HepG2 (cell line): ENCODE measurements around the gene TRIAP1. TPM values are rescaled to one million over a fixed set of nuclear protein-coding genes. Genes with fewer than 3 reads are reported as not detected.

Source experiments
- ATAC-seq: fragments of 200-7000 bp; cut with Tn5 transposase; 3 replicates; pipeline ENCODE4 v1.9.1; 2020; ENCODE audit warnings: mild to moderate bottlenecking, moderate library complexity
- BruUV-seq: library from RNA; stranded (reverse); fragments of 400-500 nt; replicated peaks from 2 replicates; lab custom pipeline; 2021; lab: Mats Ljungman, UMichigan
- CTCF ChIA-PET: fragments of 300-600 bp; formaldehyde crosslinking; extraction: SDS; loops from one replicate; lab custom pipeline; 2021; ENCODE audit warnings: low total read pairs, inconsistent platforms, low intra/inter-chr PET ratio; lab: Yijun Ruan, JAX
- POLR2A ChIA-PET: fragments of 350-600 bp; sonication (Branson Sonifier 250); formaldehyde crosslinking; loops from one replicate; lab custom pipeline; 2020; ENCODE audit warnings: antibody characterized with exemption, inconsistent platforms; lab: Yijun Ruan, JAX
- DNase-seq: peaks from one replicate; pipeline ENCODE4 v3.0.0-alpha.2; 2015; ENCODE audit warnings: low spot score
- FAIRE-seq: peaks from 3 replicates; lab custom pipeline; 2011; peaks lifted over from hg19 to GRCh38; lab: Jason Lieb, UNC
- H2AFZ ChIP-seq: one replicate; pipeline ENCODE4 v1.6.1; 2011; ENCODE audit warnings: low read length, inconsistent platforms
- H3K27ac ChIP-seq: fragments of 300-600 bp; 3 replicates; pipeline ENCODE4 v1.8.0; 2011; ENCODE audit warnings: mixed run types, mild to moderate bottlenecking, mixed read lengths, low read length, inconsistent platforms; ENCODE audit not compliant: insufficient read depth; ENCODE audit errors: extremely low read length
- H3K27me3 ChIP-seq, 2 experiments: fragments of 200-600 bp in 1 of 2; 2 replicates in 1 of 2; 3 replicates in 1 of 2; pipeline versions ENCODE4 v1.6.0 to v1.8.0; 2011; ENCODE audit warnings: low read length in 2 of 2, mild to moderate bottlenecking in 2 of 2, moderate library complexity in 2 of 2, inconsistent platforms in 1 of 2; ENCODE audit not compliant: insufficient read depth in 2 of 2, control insufficient read depth in 1 of 2
- H3K36me3 ChIP-seq, 2 experiments: fragments of 200-600 bp in 1 of 2; replicated peaks in 1 of 2; 2 replicates in 1 of 2; 3 replicates in 1 of 2; pipeline versions ENCODE4 v1.5.1 to v1.8.0; 2011; ENCODE audit warnings: low read length in 2 of 2, inconsistent platforms in 1 of 2; ENCODE audit not compliant: insufficient read depth in 2 of 2, control insufficient read depth in 1 of 2
- H3K4me1 ChIP-seq: 2 replicates; pipeline ENCODE4 v1.5.1; 2012; ENCODE audit warnings: low read length, inconsistent platforms; ENCODE audit not compliant: insufficient read depth
- H3K4me2 ChIP-seq: 2 replicates; pipeline ENCODE4 v1.6.0; 2011; ENCODE audit warnings: low read depth, low read length, inconsistent platforms
- H3K4me3 ChIP-seq, 3 experiments: fragments of 200-600 bp in 1 of 3; sonication (generic), shearing (Covaris generic) in 1 of 3; replicated peaks in 1 of 3; 2 replicates each; pipeline ENCODE4 v1.5.1; 2011 to 2016; ENCODE audit warnings: low read length in 3 of 3, inconsistent platforms in 2 of 3, low read depth in 2 of 3, mild to moderate bottlenecking in 2 of 3, control low read depth in 1 of 3, mixed read lengths in 1 of 3; ENCODE audit not compliant: insufficient read depth in 1 of 3
- H3K79me2 ChIP-seq: one replicate; pipeline ENCODE4 v1.6.1; 2011; ENCODE audit warnings: low read length, inconsistent platforms; ENCODE audit not compliant: insufficient read depth
- H3K9ac ChIP-seq: 2 replicates; pipeline ENCODE4 v1.6.0; 2011; ENCODE audit warnings: mild to moderate bottlenecking, low read depth, low read length, inconsistent platforms; ENCODE audit not compliant: insufficient read depth
- H3K9me3 ChIP-seq: 2 replicates; pipeline ENCODE4 v1.5.1; 2012; ENCODE audit warnings: mild to moderate bottlenecking, low read length
- H4K20me1 ChIP-seq: 2 replicates; pipeline ENCODE4 v1.6.0; 2011; ENCODE audit warnings: inconsistent platforms, mild to moderate bottlenecking, low read length, moderate library complexity; ENCODE audit not compliant: insufficient read depth
- CHD4 ChIP-seq: fragments of 200-600 bp; sonication (generic); IDR thresholded peaks from 2 replicates; pipeline ENCODE4 v1.7.0; 2017; ENCODE audit warnings: mild to moderate bottlenecking, low read length, borderline replicate concordance
- GLI4 ChIP-seq: sonication (generic); formaldehyde crosslinking; IDR thresholded peaks from 2 replicates; pipeline ENCODE4 v1.5.1; 2020; ENCODE audit warnings: missing genetic modification reagents, mild to moderate bottlenecking, moderate library complexity, borderline replicate concordance
- HHEX ChIP-seq: IDR thresholded peaks from 2 replicates; pipeline ENCODE4 v1.6.1; 2016; ENCODE audit warnings: control low read depth
- HNRNPL ChIP-seq: fragments of 200-400 bp; formaldehyde crosslinking; IDR thresholded peaks from 2 replicates; pipeline ENCODE4 v1.6.1; 2017; ENCODE audit warnings: mild to moderate bottlenecking, low read depth, low read length
- KDM4B ChIP-seq: sonication (generic); formaldehyde crosslinking; IDR thresholded peaks from 2 replicates; pipeline ENCODE4 v1.4.0; 2020; ENCODE audit warnings: missing genetic modification reagents
- MXD3 ChIP-seq: IDR thresholded peaks from 2 replicates; pipeline ENCODE4 v1.6.1; 2016; ENCODE audit warnings: mild to moderate bottlenecking, missing biosample characterization, missing genetic modification reagents
- NBN ChIP-seq: fragments of 450-650 bp; conservative IDR thresholded peaks from 2 replicates; pipeline ENCODE4 v1.6.1; 2017
- NR3C1 ChIP-seq: sonication (generic); formaldehyde crosslinking; IDR thresholded peaks from 2 replicates; pipeline ENCODE4 v1.4.0; 2020; ENCODE audit warnings: missing genetic modification reagents
- PATZ1 ChIP-seq: sonication (generic); formaldehyde crosslinking; IDR thresholded peaks from 2 replicates; pipeline ENCODE4 v1.4.0; 2020; ENCODE audit warnings: missing genetic modification reagents
- PHF20 ChIP-seq: sonication (generic); formaldehyde crosslinking; IDR thresholded peaks from 2 replicates; pipeline ENCODE4 v1.5.0; 2020; ENCODE audit warnings: mild to moderate bottlenecking, missing genetic modification reagents
- RBM39 ChIP-seq: fragments of 200-400 bp; formaldehyde crosslinking; IDR thresholded peaks from one replicate; pipeline ENCODE4 v1.6.1; 2018; ENCODE audit warnings: antibody characterized with exemption, mild to moderate bottlenecking, low read depth, low read length; ENCODE audit not compliant: poor library complexity, severe bottlenecking
- SETDB1 ChIP-seq: sonication (generic); formaldehyde crosslinking; IDR thresholded peaks from 2 replicates; pipeline ENCODE4 v1.5.1; 2020; ENCODE audit warnings: missing genetic modification reagents, mild to moderate bottlenecking, borderline replicate concordance
- SMAD1 ChIP-seq: sonication (generic); formaldehyde crosslinking; IDR thresholded peaks from 2 replicates; pipeline ENCODE4 v1.4.0; 2020; ENCODE audit warnings: missing genetic modification reagents, low read depth, mild to moderate bottlenecking, borderline replicate concordance
- SP4 ChIP-seq: sonication (generic); formaldehyde crosslinking; IDR thresholded peaks from 2 replicates; pipeline ENCODE4 v1.8.1; 2023; ENCODE audit warnings: mild to moderate bottlenecking, missing genetic modification reagents
- SRF ChIP-seq: IDR thresholded peaks from 2 replicates; pipeline ENCODE4 v1.6.1; 2011; ENCODE audit warnings: mild to moderate bottlenecking, low read depth, low read length, moderate library complexity
- ZFX ChIP-seq: sonication (generic); formaldehyde crosslinking; IDR thresholded peaks from 2 replicates; pipeline ENCODE4 v1.4.0; 2020; ENCODE audit warnings: mild to moderate bottlenecking, low read depth, missing genetic modification reagents, moderate library complexity
- ZNF350 ChIP-seq: sonication (generic); formaldehyde crosslinking; IDR thresholded peaks from 2 replicates; pipeline ENCODE4 v1.4.0; 2020; ENCODE audit warnings: mild to moderate bottlenecking, low read depth, missing genetic modification reagents, borderline replicate concordance
- ZNF607 ChIP-seq: sonication (generic); formaldehyde crosslinking; IDR thresholded peaks from 2 replicates; pipeline ENCODE4 v1.5.1; 2020; ENCODE audit warnings: missing genetic modification reagents, mild to moderate bottlenecking, borderline replicate concordance
- WGBS: methylation state at CpG from one replicate; pipeline ENCODE4 v1.1.6; 2017; ENCODE audit warnings: low lambda C conversion rate; 5-methylcytosine and 5-hydroxymethylcytosine counted together
- in situ Hi-C: cut with HindIII; loops from 2 replicates; pipeline ENCODE4 v1.10.0; 2017; ENCODE audit warnings: low pct_unique_long_range_greater_than_20kb; ENCODE audit not compliant: extremely low pct_ligation_motif_present
- intact Hi-C: fragments of 100-400 bp; cut with micrococcal nuclease; formaldehyde crosslinking; loops from one replicate; pipeline ENCODE4 v1.10.0; 2022; ENCODE audit not compliant: unreplicated experiment
- polyA plus RNA-seq, 8 experiments: library from polyadenylated mRNA; depleted of rRNA in 3 of 8; stranded (reverse) in 7 of 8; unstranded in 1 of 8; fragments of >200 nt; fragmentation: Illumina TruSeq in 4 of 8; extraction: Trizol in 4 of 8; gene quantifications; 2 replicates each; pipeline versions ENCODE4 v1.2.1 to v1.2.3, GENCODE V29; 2011 to 2016; ENCODE audit warnings: low read depth in 4 of 8, missing spikeins in 1 of 8, mixed read lengths in 1 of 8; ENCODE audit not compliant: insufficient read depth in 1 of 8
- total RNA-seq, 5 experiments: library from RNA; depleted of rRNA; stranded (reverse); fragments of >200 nt; fragmentation: Illumina TruSeq; extraction: Trizol; gene quantifications; 2 replicates each; pipeline ENCODE4 v1.2.3, GENCODE V29; 2016; ENCODE audit warnings: low read depth in 1 of 5
- TF ChIP-seq, protein P1 (sequence below): sonication (generic); formaldehyde crosslinking; IDR thresholded peaks from 2 replicates; pipeline ENCODE4 v1.8.0; 2022; ENCODE audit warnings: mild to moderate bottlenecking, missing genetic modification reagents, moderate library complexity
- TF ChIP-seq, protein P2 (sequence below): sonication (generic); formaldehyde crosslinking; IDR thresholded peaks from 2 replicates; pipeline ENCODE4 v1.5.1; 2020; ENCODE audit warnings: mild to moderate bottlenecking, missing genetic modification reagents, borderline replicate concordance

Gene TRIAP1
- total and polyA plus RNA-seq, 2 of the 13 experiments (the other 11 are each of a cell fraction or from before 2014, with no cell fraction given), result 55.0 to 117 TPM

DNA sequence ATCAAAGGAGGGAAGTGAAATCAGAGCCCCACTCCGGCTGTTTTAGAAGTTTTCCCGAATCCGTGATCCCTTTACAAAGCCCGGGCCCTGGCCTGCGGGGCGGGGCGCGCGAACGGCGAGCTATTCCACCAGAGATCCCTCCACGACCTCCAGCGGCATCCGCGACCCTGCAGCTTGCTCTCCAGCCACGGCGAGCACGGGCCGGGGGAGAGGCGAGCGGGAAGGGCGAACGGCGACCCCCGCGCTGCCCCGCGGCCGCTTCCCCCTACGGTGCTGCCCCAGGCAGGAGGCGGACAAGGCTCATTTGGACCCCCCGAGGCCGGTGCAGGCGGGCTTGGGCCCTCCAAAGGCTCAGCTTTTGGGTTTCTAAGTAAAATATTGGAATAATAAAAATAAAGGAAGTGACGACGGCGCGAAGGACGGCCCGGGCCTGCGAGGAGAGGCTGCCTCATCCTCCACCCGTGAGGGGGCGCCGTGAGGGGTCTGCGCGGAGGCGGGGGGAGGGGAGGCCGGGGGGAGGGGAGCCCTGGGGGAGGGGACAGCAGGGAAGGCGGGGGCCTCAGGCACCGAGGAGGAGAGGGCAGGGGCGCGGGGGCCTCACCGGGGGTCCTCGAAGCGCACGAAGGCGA, 22.8 kb upstream of the TRIAP1 start:
- FAIRE-seq (no peak), DNase-seq (no peak), ATAC-seq (peak; percentile 11)
- Histone ChIP-seq H3K27ac (peak overlapping the region; percentile 78), H3K36me3 (peaks cover 5 to 29% of the 10 kb centered on the region in 2 experiments), H3K9ac (peak overlapping the region; percentile 90), H2AFZ (no peak overlapping the region), H3K79me2 (peaks cover 44% of the 10 kb centered on the region), H3K4me1 (peaks cover 56% of the 10 kb centered on the region), H3K4me2 (peak overlapping the region; percentile 86), H4K20me1 (peaks cover 26% of the 10 kb centered on the region), H3K4me3 (peak overlapping the region; percentile 74 to 85 (median 81)), H3K9me3 (no peaks in the 10 kb centered on the region), H3K27me3 (no peaks in the 10 kb centered on the region; a peak in 1 of 5 replicates)
- no TSS peak for BruUV-seq
- POLR2A ChIA-PET, result interaction anchor here (1.0 to 3.2 kb wide), 8 partner anchors 10 to 152 kb away, joined by 3 to 16 read pairs (median 5); partner anchors contain the start of genes COQ5 and DYNLL1
- CTCF ChIA-PET, result interaction anchor here (1.2 kb wide), 1 partner anchor 29 kb away, joined by 3 read pairs; no protein-coding TSS in a partner anchor
- WGBS, result 1% methylated on average over 36 of the region's 57 CpGs
- intact Hi-C loops (loop anchor here (2.0 kb wide), 3 partner anchors 22 to 60 kb away; partner anchors contain the start of genes COQ5, DYNLL1, GATC and TRIAP1), in situ Hi-C loops (no loop called here)
- TF ChIP-seq PHF20 (CRISPR knock-in tag), result no peak
- TF ChIP-seq NBN, result no peak
- TF ChIP-seq SRF, result no peak
- TF ChIP-seq KDM4B (CRISPR knock-in tag), result no peak
- TF ChIP-seq, protein P1, sequence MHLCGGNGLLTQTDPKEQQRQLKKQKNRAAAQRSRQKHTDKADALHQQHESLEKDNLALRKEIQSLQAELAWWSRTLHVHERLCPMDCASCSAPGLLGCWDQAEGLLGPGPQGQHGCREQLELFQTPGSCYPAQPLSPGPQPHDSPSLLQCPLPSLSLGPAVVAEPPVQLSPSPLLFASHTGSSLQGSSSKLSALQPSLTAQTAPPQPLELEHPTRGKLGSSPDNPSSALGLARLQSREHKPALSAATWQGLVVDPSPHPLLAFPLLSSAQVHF (CRISPR knock-in tag), result no peak
- no peak for TF ChIP-seq ZNF350 (CRISPR knock-in tag)
- no peak for TF ChIP-seq SMAD1 (CRISPR knock-in tag)
- TF ChIP-seq, protein P2, sequence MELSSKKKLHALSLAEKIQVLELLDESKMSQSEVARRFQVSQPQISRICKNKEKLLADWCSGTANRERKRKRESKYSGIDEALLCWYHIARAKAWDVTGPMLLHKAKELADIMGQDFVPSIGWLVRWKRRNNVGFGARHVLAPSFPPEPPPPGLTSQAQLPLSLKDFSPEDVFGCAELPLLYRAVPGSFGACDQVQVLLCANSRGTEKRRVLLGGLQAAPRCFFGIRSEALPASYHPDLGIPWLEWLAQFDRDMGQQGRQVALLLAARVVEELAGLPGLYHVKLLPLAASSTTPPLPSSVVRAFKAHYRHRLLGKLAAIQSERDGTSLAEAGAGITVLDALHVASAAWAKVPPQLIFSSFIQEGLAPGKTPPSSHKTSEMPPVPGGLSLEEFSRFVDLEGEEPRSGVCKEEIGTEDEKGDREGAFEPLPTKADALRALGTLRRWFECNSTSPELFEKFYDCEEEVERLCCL (CRISPR knock-in tag), result 0 out of 2 replicates have a peak, but pooled peaks have one; percentile 44
- TF ChIP-seq HNRNPL, result no peak
- TF ChIP-seq MXD3 (CRISPR knock-in tag), result no peak
- no peak for TF ChIP-seq SETDB1 (CRISPR knock-in tag)
- TF ChIP-seq GLI4 (CRISPR knock-in tag), result no peak
- TF ChIP-seq ZFX (CRISPR knock-in tag), result 0 out of 2 replicates have a peak, but pooled peaks have one; percentile 39
- no peak for TF ChIP-seq RBM39
- no peak for TF ChIP-seq PATZ1 (CRISPR knock-in tag)
- peak; percentile 49; the same call in 1 of the 2 replicates for TF ChIP-seq ZNF607
- no peak for TF ChIP-seq HHEX (CRISPR knock-in tag)
- TF ChIP-seq NR3C1 (CRISPR knock-in tag), result no peak
- TF ChIP-seq CHD4, result no peak
- no peak for TF ChIP-seq SP4
